ENCODE results near the gene JADE3. TPM values are rescaled to one million over a fixed set of nuclear protein-coding genes. Genes with fewer than 3 reads are reported as not detected.

Gene JADE3
- total RNA-seq, 1 donor from 2014 or later: 10.1 TPM

DNA sequence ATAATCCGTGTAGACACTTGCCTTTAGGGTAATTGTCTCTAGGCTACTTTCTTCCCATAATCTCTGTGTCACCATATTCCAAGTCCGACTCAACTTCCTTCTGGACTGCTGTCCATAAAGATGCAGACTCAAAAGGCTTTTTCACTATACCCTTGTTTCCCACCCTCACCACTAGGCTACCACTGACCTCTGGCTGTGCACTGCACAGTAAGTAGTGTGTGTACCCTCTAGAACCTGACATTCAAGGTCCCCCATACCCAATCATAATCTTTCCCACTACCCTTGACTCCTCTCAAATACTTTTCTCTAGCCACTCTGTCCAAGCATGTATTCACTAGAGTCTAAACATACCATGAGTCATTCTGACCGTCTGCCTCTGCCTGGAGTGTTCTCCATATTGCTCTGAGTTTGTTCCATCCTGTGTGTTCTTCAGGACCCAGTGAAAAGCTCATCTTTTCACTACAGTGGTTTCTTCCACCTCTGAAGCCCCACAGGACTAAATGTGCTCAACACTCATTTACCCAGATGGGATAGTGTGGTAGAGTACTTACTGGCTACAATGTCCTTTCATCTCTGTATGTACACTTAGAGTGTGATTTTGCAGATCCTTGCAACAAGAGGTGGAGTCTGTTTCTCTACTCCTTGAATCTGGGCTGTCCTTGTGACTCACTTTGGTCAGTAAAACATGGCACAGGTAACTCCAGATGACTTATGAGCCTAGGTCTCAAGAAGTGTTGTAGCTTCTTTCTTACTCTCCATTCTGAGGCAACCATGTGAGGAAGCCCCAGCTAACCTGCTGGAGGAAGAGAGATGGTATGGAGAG, 17.4 kb downstream of the JADE3 start:
- ATAC-seq (no peak), DNase-seq (no peak)
- H3K27me3 ChIP-seq: no peaks in the 10 kb centered on the region
- TF ChIP-seq, protein P1, sequence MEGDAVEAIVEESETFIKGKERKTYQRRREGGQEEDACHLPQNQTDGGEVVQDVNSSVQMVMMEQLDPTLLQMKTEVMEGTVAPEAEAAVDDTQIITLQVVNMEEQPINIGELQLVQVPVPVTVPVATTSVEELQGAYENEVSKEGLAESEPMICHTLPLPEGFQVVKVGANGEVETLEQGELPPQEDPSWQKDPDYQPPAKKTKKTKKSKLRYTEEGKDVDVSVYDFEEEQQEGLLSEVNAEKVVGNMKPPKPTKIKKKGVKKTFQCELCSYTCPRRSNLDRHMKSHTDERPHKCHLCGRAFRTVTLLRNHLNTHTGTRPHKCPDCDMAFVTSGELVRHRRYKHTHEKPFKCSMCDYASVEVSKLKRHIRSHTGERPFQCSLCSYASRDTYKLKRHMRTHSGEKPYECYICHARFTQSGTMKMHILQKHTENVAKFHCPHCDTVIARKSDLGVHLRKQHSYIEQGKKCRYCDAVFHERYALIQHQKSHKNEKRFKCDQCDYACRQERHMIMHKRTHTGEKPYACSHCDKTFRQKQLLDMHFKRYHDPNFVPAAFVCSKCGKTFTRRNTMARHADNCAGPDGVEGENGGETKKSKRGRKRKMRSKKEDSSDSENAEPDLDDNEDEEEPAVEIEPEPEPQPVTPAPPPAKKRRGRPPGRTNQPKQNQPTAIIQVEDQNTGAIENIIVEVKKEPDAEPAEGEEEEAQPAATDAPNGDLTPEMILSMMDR (IDR thresholded peaks at IDR 0.05): no peak
- no peaks in the 10 kb centered on the region for H3K9me3 ChIP-seq
- H3K36me3 ChIP-seq: no peaks in the 10 kb centered on the region
- H3K4me1 ChIP-seq: no peaks in the 10 kb centered on the region
- intact Hi-C loops (cut with DNase I): no loop called here
- H3K4me3 ChIP-seq: no peak overlapping the region
- H3K27ac ChIP-seq: no peak overlapping the region

DNA sequence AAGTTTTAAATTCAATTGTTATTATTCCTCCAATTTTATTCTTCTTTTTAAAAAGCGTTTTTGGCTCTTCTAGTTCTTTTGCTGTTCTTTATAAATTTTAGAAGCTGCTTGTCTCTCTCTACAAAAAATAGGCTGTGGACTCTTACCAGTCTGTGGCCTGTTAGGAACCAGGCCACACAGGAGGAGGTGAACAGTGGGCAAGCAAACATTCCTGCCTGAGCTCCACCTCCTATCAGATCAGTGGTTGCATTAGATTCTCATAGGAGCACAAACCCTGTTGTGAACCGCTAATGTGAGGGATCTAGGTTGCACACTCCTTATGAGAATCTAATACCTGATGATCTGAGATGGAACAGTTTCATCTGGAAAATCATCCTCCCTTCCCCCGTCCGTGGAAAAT, 23.1 kb downstream of the JADE3 start:
- TF ChIP-seq, protein P1 (IDR thresholded peaks at IDR 0.05): no peak
- no peak overlapping the region for H3K4me3 ChIP-seq
- H3K36me3 ChIP-seq: no peaks in the 10 kb centered on the region
- H3K9me3 ChIP-seq: no peaks in the 10 kb centered on the region
- no peak for DNase-seq
- ATAC-seq: no peak
- H3K4me1 ChIP-seq: no peaks in the 10 kb centered on the region
- H3K27ac ChIP-seq: no peak overlapping the region
- H3K27me3 ChIP-seq: no peaks in the 10 kb centered on the region
- intact Hi-C loops (cut with DNase I): no loop called here

DNA sequence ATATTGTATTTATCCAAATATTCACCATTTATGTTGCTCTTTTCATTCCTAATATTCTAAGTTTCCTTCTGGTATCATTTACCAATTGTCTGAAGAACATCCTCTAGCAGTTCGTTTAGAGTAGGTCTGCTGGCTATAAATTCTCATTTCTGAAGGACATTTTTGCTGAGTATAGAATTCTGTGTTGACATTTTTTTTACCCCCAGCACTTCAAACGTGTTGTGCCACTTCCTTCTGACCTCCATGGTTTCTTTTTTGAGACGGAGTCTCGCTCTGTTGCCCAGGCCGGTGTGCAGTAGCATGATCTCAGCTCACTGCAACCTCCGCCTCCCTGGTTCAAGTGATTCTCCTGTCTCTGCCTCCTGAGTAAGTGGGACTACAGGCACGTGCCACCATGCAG, 26.4 kb downstream of the JADE3 start:
- Histone ChIP-seq H3K4me3 (no peak overlapping the region), H3K36me3 (no peaks in the 10 kb centered on the region), H3K4me1 (no peaks in the 10 kb centered on the region), H3K27me3 (no peaks in the 10 kb centered on the region), H3K27ac (no peak overlapping the region), H3K9me3 (no peaks in the 10 kb centered on the region)
- TF ChIP-seq, protein P1 (IDR thresholded peaks at IDR 0.05): no peak
- no peak for ATAC-seq
- intact Hi-C loops (cut with DNase I): no loop called here
- DNase-seq: no peak

DNA sequence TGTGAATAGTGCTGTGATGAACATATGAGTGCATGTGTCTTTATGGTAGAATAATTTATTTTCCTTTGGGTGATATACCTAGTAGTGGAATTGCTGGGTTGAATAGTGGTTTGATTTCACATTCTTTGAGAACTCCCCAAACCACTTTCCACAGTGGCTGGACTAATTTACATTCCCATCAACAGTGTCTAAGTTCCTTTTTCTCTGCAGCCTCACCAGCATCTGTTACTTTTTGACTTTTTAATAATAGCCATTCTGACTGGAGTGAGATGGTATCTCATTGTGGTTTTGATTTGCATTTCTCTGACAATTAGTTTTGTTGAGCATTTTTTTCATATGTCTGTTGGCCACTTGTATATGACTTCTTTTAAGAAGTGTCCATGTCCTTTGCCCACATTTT, 29.1 kb downstream of the JADE3 start:
- DNase-seq (no peak), ATAC-seq (no peak)
- TF ChIP-seq, protein P1 (IDR thresholded peaks at IDR 0.05): no peak
- Histone ChIP-seq H3K9me3 (no peaks in the 10 kb centered on the region), H3K4me1 (no peaks in the 10 kb centered on the region), H3K27me3 (no peaks in the 10 kb centered on the region), H3K4me3 (no peak overlapping the region), H3K27ac (no peak overlapping the region), H3K36me3 (no peaks in the 10 kb centered on the region)
- intact Hi-C loops (cut with DNase I): no loop called here

DNA sequence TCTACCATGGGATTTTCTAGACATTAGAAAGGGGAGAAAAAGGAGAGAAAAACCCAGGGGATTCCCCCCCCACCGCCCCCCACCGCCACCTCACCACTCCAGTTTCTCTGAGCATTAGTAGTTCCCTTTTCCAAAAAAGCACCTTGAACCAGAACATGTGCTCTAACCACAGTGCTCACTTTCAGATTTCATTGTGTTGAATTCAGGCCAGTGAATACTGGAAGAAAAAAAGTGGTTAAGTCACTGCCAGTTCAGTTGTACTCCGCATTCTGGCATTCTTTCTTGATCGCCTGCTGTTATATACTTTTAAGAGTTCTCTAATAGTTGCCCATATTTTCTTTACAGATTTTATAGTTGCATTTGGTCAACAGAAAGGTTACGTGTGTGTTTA, 40.9 kb downstream of the JADE3 start:
- no peak overlapping the region for H3K4me3 ChIP-seq
- H3K36me3 ChIP-seq: no peaks in the 10 kb centered on the region
- DNase-seq (no peak), ATAC-seq (no peak)
- no peaks in the 10 kb centered on the region for H3K4me1 ChIP-seq
- H3K27ac ChIP-seq: no peak overlapping the region
- H3K9me3 ChIP-seq: no peaks in the 10 kb centered on the region
- TF ChIP-seq, protein P1 (IDR thresholded peaks at IDR 0.05): no peak
- intact Hi-C loops (cut with DNase I): no loop called here
- H3K27me3 ChIP-seq: no peaks in the 10 kb centered on the region

All from upper lobe of right lung (tissue), 1 donor.